Measurements from ENCODE around the gene BCAS3. TPM values are rescaled to one million over a fixed set of nuclear protein-coding genes. Genes with fewer than 3 reads are reported as not detected.
"Not testable (repeated sequence)": the region's sequence is repeated elsewhere in the genome, so short reads cannot be mapped to it uniquely, and the experiment has no call there.

BCAS3 gene
- total RNA-seq, 1 donor from 2014 or later: 20.8 TPM

DNA sequence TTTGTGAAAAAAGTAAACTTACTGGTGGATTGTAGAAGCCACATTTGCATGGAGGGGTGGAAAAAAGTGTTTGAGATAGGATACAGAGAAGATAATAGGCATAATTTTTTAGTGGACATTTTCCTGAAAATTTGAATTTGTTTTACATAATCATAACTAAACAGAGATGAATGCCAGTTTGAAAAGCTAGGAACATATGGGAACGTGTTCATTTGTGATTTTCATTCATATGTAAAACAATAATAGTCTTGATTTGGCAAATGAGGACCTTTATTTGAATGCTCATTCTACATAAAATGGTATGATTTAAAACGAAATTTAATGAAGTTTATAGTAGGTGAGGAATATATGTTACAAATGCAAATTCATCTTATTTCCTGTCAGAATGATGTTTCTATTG is 263.9 kb downstream of the BCAS3 start:
- ATAC-seq: no peak

DNA sequence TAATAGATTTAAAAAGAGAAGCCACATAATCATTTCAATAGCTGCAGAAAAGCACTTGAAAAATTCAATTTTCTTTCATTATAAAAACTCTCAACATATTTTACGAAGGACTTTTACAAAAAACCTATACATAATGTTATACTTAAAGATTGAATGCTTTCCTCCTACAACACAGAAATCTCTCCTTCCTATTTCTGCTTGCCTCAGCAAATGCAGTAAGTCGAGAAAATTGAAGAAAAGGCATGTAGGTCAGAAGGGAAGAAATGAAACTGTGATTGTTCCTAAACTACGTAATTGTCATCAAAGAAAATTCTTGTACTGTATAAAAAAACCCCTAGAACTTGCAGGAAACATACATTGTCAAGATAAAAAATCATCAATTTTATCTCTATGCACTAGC is 267.1 kb downstream of the BCAS3 start:
- no peak for ATAC-seq

GRCh38 chr17:60947100-60947499 is 269.4 kb downstream of the BCAS3 start:
- ATAC-seq: no peak

DNA sequence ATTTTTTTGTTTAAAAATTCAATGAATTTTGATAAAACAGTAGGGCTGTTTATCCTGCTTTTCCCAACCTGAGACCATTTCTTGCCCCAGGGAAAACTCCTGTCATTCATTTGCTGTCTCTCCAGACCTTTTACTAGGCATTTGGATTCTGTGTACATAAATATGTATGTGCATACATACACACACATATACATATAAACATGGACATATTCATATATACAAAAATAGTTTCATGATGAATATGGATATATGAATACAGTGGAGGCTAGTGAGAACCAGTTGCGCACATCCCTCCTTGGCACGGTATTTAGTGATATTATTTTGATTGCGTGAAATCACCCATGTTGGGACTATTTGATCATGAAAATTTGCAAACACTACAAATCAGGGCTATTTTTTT is 269.9 kb downstream of the BCAS3 start:
- no peak for ATAC-seq

- ATAC-seq: no peak
Observed at GRCh38 chr17:60952747-60953146, 275.1 kb downstream of the BCAS3 start.

DNA sequence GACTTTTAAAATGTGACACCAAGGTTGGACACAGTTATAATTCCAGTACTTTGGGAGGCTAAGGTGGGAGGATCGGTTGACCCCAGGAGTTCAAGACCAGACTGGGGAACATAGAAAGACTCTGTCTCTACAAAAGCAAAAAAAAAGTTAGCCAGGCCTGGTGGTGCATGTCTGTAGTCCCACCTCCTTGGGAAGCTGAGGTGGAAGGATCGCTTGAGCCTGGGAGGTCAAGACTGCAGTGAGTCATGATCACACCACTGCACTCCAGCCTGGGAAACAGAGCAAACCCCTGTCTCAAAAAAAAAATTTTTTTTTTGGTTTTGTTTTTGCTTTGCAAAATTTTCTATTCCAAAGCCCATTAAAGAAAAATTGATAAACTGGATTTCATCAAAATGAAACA is 281.4 kb downstream of the BCAS3 start:
- ATAC-seq: no peak

GRCh38 chr17:60959696-60960095 is 282.0 kb downstream of the BCAS3 start:
- ATAC-seq: no peak

DNA sequence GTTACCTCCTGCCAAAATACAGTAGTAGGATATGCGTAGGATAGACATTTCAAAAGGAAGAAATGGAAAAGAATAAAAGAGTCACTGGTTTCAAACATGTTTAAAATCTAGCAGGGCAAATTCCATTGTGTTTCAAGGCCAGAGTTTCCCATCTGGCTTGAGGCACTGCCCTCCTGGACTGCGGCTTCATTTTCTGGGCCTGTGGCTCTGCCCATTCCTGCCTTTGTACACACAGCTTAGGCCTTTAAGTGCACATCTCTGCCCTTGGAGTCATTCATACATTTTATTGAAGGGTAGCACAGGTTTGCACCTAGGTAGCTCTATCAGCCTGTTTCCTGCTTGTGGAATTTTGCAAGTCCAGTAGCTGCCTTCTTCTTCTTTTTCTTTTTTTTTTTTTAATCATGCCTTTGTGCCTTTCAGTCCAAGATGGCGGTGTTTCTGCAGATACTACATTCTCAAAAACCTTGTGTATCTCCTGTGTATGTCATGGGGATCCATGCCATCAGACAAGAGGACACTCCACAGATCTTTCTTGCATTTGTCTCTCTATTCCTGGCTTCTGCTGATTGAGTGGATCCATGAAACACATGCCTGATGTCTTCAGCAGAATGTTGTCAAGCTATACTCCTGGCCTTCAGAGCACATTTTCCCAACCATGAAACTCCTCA is 282.9 kb downstream of the BCAS3 start:
- ATAC-seq: no peak

- no peak for ATAC-seq
Observed at GRCh38 chr17:60964160-60964559, 286.5 kb downstream of the BCAS3 start.

DNA sequence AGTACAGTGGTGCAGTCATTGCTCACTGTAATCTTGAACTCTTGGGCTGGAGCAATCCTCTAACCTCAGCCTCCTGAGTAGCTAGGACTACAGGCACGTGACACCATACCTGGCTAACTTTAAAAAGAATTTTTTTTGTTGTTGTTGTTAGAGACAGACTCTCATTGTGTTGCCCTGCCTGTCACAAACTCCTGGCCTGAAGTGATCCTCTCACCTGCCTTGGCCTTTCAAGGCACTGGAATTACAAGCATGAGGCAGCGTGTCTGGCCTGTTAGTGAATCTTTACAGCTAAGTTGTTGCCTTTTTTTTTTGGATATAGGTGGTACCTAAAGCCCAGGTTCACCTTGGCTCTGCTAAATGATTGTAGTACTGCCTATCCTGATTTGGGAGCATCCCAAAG is 290.6 kb downstream of the BCAS3 start:
- no peak for ATAC-seq

DNA sequence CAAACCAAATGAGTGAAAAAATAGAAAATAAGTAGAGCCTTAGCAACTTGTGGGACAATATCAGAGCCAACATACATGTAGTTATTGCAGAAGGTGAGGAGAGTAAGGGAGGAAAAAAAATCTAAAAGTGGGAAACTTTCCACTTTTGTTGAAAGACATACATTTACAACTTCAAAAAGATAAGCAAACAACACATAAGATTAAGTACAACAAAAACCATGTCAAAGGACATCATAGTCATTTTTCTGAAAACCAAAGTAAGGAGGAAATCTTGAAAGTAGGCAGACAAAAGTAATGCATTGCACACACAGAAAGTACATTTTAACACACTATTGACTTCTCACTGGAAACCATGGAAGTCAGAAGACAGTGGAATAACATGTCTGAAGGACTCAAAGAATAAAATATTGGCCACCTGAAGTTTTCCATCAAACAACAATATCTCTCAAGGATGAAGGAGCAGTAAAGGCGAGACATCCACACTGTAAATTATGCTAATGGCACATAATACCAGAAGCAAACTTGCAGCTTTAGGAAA is 291.9 kb downstream of the BCAS3 start:
- ATAC-seq: no peak

DNA sequence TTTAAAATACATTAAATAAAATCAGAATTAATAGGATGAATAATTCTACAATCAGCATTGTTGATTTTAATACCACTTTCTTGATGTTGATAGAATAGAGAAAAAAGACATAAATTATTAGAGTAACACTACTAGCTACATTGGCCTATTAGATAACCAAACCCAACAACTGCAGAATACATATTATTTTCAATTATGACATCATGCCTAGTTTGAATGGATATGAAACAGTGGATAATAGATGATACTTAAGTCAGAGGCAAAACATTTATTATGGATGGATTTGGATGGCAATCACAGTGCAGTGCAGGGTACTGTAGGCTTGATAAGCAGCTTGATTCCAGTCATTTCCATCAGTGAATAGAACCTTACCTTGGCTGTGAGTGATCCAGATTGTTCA is 293.1 kb downstream of the BCAS3 start:
- no peak for ATAC-seq

- peak; percentile 60 for ATAC-seq
Observed at GRCh38 chr17:60971515-60972369, 294.1 kb downstream of the BCAS3 start.

GRCh38 chr17:60976861-60977260 is 299.2 kb downstream of the BCAS3 start:
- ATAC-seq: not testable (repeated sequence)

DNA sequence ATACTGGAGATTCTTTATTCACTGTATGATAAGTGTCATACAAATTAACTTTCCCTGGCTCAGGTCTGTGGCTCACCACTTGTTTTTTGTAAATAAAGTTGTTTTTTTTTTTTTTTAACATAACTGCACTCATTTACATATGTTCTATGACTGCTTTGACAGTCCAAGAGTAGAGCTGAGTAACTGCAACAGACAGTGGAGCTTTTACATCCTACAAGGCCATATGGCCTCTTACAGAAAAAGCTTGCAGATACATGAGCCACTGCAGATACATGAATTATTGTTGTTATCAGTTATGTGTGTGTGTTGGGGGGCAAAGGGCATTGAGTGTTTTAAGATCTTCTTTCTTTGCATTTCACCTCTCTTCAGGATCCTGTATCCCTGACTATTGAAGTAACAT is 311.7 kb downstream of the BCAS3 start:
- ATAC-seq: no peak

GRCh38 chr17:60989846-60990245 is 312.2 kb downstream of the BCAS3 start:
- ATAC-seq: no peak

DNA sequence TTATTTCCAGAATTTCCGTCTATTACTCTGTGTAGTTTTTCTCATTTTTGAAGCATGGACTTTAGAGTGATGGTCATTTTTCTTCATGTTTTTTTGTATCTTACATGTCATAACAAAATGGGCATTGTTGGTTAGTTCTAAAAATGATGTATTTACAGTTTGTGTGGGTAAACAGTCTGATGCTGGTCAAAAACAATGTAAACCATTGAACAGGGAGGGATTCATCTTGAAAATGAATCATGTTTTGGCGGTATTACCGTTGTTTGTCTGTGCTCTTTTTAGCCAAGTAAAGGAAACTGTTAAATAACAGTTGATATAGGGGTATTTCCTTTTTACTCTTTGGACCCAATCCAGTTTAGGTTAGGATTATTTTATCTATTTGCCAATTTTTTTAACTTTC is 315.8 kb downstream of the BCAS3 start:
- ATAC-seq: no peak

DNA sequence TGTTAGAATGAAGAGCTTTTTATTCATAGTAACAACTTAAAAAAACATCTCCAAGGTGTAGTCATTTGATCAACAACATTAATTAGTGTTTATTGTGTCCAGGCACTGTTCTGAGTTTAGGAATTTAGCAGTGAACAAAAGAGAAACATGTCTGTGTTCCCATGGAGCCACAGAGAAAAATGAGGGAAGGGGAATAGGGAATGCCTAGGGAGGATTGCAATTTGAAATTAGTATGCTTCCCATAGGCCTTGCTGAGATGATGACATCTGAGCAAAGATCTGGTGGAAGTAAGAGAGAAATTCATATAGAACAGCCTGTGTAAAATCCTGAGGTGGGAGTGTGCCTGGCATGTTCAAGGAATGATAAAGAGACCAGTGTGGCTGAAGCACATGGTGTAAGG is 318.0 kb downstream of the BCAS3 start:
- ATAC-seq: no peak

- ATAC-seq: no peak
Observed at GRCh38 chr17:61000911-61001310, 323.3 kb downstream of the BCAS3 start.

- ATAC-seq: no peak
Observed at GRCh38 chr17:61002316-61002736, 324.7 kb downstream of the BCAS3 start.

DNA sequence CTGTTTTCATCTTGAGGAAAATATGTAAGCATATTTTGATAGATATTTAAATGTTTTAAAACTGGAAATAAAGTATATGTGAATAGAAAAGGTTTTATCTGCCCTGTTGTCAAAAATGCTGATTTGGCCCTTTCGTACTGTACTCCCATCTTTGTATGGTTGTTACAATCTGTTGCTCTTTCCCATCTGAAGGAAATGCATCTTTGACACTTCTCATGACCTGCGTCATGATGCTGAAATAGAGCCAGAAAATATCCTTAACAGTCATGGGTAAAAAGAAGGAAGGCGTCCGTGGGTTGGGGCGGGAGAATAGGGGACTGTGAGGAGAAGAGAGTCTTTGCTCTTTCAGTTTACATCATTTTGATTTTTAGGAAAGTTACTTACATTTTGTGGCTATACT is 327.7 kb downstream of the BCAS3 start:
- no peak for ATAC-seq

DNA sequence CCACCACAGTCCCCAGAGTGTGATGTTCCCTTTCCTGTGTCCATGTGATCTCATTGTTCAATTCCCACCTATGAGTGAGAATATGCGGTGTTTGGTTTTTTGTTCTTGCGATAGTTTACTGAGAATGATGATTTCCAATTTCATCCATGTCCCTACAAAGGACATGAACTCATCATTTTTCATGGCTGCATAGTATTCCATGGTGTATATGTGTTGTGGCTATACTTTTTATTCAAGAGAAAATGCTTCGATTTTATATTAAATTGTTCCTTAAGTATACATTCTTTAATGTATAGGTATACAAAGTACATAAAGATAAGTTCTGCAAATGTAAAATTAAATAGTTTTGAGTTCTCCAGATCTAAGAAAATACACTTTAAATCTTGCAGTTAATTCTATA is 328.3 kb downstream of the BCAS3 start:
- ATAC-seq: not testable (repeated sequence)

GRCh38 chr17:61007980-61008379 is 330.3 kb downstream of the BCAS3 start:
- no peak for ATAC-seq

DNA sequence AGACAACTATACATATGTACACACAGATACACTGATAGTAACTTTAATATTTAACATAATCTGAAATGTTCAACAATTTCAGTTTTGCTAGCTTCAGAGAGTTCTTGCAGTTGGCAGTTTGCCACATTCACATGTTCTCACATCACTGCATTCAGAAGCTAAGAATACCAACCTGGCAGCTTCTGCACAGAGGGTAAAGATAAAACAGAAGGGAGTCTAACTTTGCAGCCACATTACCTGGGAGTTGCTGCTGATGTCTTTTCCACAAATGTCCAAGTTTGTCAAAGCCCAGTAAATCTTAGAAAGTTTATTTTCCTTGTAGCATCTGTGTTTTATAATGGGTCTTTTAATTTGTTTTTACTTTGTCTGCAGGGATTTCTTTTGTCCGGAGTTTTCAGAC is 332.0 kb downstream of the BCAS3 start:
- no peak for ATAC-seq

Data from esophagus mucosa (tissue), 1 donor.